B cell (primary cell): ENCODE data around the gene USP20. TPM values are rescaled to one million over a fixed set of nuclear protein-coding genes. Genes with fewer than 3 reads are reported as not detected.

ENCODE experiments used
- ATAC-seq: fragments of 200-7000 bp; cut with Tn5 transposase; one replicate; pipeline ENCODE4 v1.10.0; 2021; ENCODE audit warnings: low read depth, mild to moderate bottlenecking, moderate number of reproducible peaks, moderate library complexity
- CTCF ChIA-PET: fragments of 350-600 bp; sonication (Branson Sonifier 250); formaldehyde crosslinking; loops from one replicate; lab custom pipeline; 2021; ENCODE audit warnings: antibody characterized with exemption, inconsistent platforms; lab: Charles Lee
- POLR2A ChIA-PET: fragments of 350-600 bp; sonication (Branson Sonifier 250); formaldehyde crosslinking; loops from one replicate; lab custom pipeline; 2021; ENCODE audit warnings: antibody characterized with exemption; lab: Charles Lee
- DNase-seq: peaks from one replicate; pipeline ENCODE4 v3.0.0; 2013
- H2AFZ ChIP-seq: 2 replicates; pipeline ENCODE4 v1.6.1; 2012; ENCODE audit warnings: mild to moderate bottlenecking, low read depth, low read length; ENCODE audit not compliant: insufficient read depth, poor library complexity, severe bottlenecking
- H3K27ac ChIP-seq, 2 donors: 1 replicate in 1 of 2; 2 replicates in 1 of 2; pipeline ENCODE4 v1.5.1; 2012 to 2013; ENCODE audit warnings: low read length in 2 of 2, mild to moderate bottlenecking in 2 of 2, moderate library complexity in 1 of 2
- H3K27me3 ChIP-seq, 4 experiments: fragments of 200-600 bp in 1 of 4; sonication (generic) in 1 of 4; replicated peaks in 1 of 4; 1 replicate in 2 of 4; 2 replicates in 2 of 4; pipeline versions ENCODE4 v1.6.1 to v1.7.0; 2013 to 2016; ENCODE audit warnings: low read length in 3 of 4, mild to moderate bottlenecking in 2 of 4, mixed read lengths in 1 of 4, moderate library complexity in 1 of 4; ENCODE audit not compliant: insufficient read depth in 4 of 4, control insufficient read depth in 3 of 4; ENCODE audit errors: control extremely low read depth in 1 of 4
- H3K36me3 ChIP-seq, 2 experiments: replicated peaks in 1 of 2; 1 replicate in 1 of 2; 2 replicates in 1 of 2; pipeline versions ENCODE4 v1.6.1 to v1.7.1; 2013; ENCODE audit warnings: low read length in 1 of 2; ENCODE audit not compliant: insufficient read depth in 2 of 2, control insufficient read depth in 1 of 2; ENCODE audit errors: control extremely low read depth in 1 of 2, extremely low read depth in 1 of 2
- H3K4me1 ChIP-seq, 2 donors: fragments of 200-600 bp in 1 of 2; sonication (generic) in 1 of 2; 1 replicate in 1 of 2; 2 replicates in 1 of 2; pipeline versions ENCODE4 v1.5.1 to v1.6.1; 2013 to 2017; ENCODE audit warnings: low read length in 2 of 2; ENCODE audit not compliant: control insufficient read depth in 2 of 2, insufficient read depth in 2 of 2
- H3K4me2 ChIP-seq: replicated peaks from 2 replicates; pipeline ENCODE3; 2012; ENCODE audit warnings: mild to moderate bottlenecking, low read depth, low read length; ENCODE audit not compliant: poor library complexity, severe bottlenecking
- H3K4me3 ChIP-seq, 5 experiments: fragments of 200-600 bp in 1 of 5; sonication (generic) in 1 of 5; 1 replicate in 3 of 5; 2 replicates in 2 of 5; pipeline versions ENCODE4 v1.5.1 to v1.7.0; 2011 to 2016; ENCODE audit warnings: low read length in 4 of 5, mild to moderate bottlenecking in 4 of 5, low read depth in 2 of 5, control low read depth in 1 of 5, moderate library complexity in 1 of 5; ENCODE audit not compliant: insufficient read depth in 1 of 5; ENCODE audit errors: control extremely low read depth in 1 of 5, extremely low read depth in 1 of 5
- H3K79me2 ChIP-seq: fragments of 200-600 bp; sonication (generic); one replicate; pipeline ENCODE4 v1.6.0; 2016; ENCODE audit warnings: low read length; ENCODE audit not compliant: control insufficient read depth, insufficient read depth
- H3K9ac ChIP-seq: fragments of 200-600 bp; sonication (generic); 2 replicates; pipeline ENCODE4 v1.6.1; 2017; ENCODE audit warnings: mild to moderate bottlenecking, low read length, moderate library complexity
- H3K9me3 ChIP-seq, 3 donors: one replicate each; pipeline versions ENCODE4 v1.6.1 to v1.7.1; 2013; ENCODE audit warnings: low read length in 2 of 3; ENCODE audit not compliant: control insufficient read depth in 2 of 3, insufficient read depth in 1 of 3; ENCODE audit errors: control extremely low read depth in 1 of 3
- H4K20me1 ChIP-seq: 2 replicates; pipeline ENCODE4 v1.6.0; 2012; ENCODE audit warnings: mild to moderate bottlenecking, low read length; ENCODE audit not compliant: insufficient read depth, control insufficient read depth, poor library complexity, severe bottlenecking
- H3K27ac Mint-ChIP-seq: one replicate; pipeline ENCODE4 v1.8.0; 2021; ENCODE audit warnings: mixed read lengths
- H3K27me3 Mint-ChIP-seq: one replicate; pipeline ENCODE4 v1.8.0; 2021; ENCODE audit warnings: mixed read lengths
- H3K4me1 Mint-ChIP-seq: one replicate; pipeline ENCODE4 v1.8.0; 2021; ENCODE audit warnings: mixed read lengths
- H3K4me3 Mint-ChIP-seq: one replicate; pipeline ENCODE4 v1.8.0; 2021; ENCODE audit warnings: mixed read lengths
- H3K9me3 Mint-ChIP-seq: one replicate; pipeline ENCODE4 v1.8.0; 2022; ENCODE audit warnings: mixed read lengths; ENCODE audit not compliant: insufficient read depth
- EZH2 ChIP-seq: IDR thresholded peaks from 2 replicates; pipeline ENCODE4 v1.6.1; 2012; ENCODE audit warnings: borderline replicate concordance, low read depth, mild to moderate bottlenecking, moderate library complexity, low read length; ENCODE audit not compliant: insufficient read depth, poor library complexity, severe bottlenecking
- WGBS: methylation state at CpG from one replicate; pipeline ENCODE4 v1.1.5; 2013; ENCODE audit warnings: missing lambda C conversion rate; ENCODE audit not compliant: insufficient coverage; 5-methylcytosine and 5-hydroxymethylcytosine counted together
- intact Hi-C: fragments of 100-400 bp; cut with micrococcal nuclease; formaldehyde crosslinking; loops from one replicate; pipeline ENCODE4 v1.10.0; 2022
- polyA plus RNA-seq: library from polyadenylated mRNA; depleted of rRNA; stranded (reverse); fragments of >200 nt; gene quantifications from 2 replicates; pipeline ENCODE4 v1.2.3, GENCODE V29; 2012
- total RNA-seq, 2 donors: library from RNA; stranded (reverse); fragments of 120-200 nt in 1 of 2; gene quantifications; 1 replicate in 1 of 2; 2 replicates in 1 of 2; pipeline versions ENCODE4 v1.2.3 to v1.2.4, GENCODE V29; 2013 to 2022
- TF ChIP-seq, protein P1 (sequence below): fragments of 200-600 bp; IDR thresholded peaks from one replicate; pipeline ENCODE4 v1.8.0; 2022; ENCODE audit warnings: antibody characterized with exemption, mild to moderate bottlenecking

The USP20 gene
- total and polyA plus RNA-seq, 2 donors (not counting 1 experiment from before 2014, with no cell fraction given) = 49.5 to 72.6 TPM

- intact Hi-C loops = no loop called here
- no peaks in the 10 kb centered on the region for H3K4me1 ChIP-seq
- no peak overlapping the region for H3K4me2 ChIP-seq
- H4K20me1 ChIP-seq = no peaks in the 10 kb centered on the region
- no peak overlapping the region for H3K4me3 Mint-ChIP-seq
- H3K9me3 Mint-ChIP-seq = no peaks in the 10 kb centered on the region
- H3K79me2 ChIP-seq = no peaks in the 10 kb centered on the region
- no peak overlapping the region for H3K4me3 ChIP-seq
- 62% methylated on average over 10 of the region's 11 CpGs for WGBS
- peaks cover 6% of the 10 kb centered on the region for H3K4me1 Mint-ChIP-seq
- POLR2A ChIA-PET = interaction anchor here (0.6 kb wide), 1 partner anchor 217 kb away, joined by 3 read pairs; no protein-coding TSS in a partner anchor
- DNase-seq = no peak
- H3K36me3 ChIP-seq = peaks cover 8 to 61% of the 10 kb centered on the region in 2 experiments
- TF ChIP-seq EZH2 = no peak
- H3K9me3 ChIP-seq = no peaks in the 10 kb centered on the region
- ATAC-seq = no peak
- CTCF ChIA-PET = interaction anchor here (0.6 kb wide), 1 partner anchor 46 kb away, joined by 4 read pairs; no protein-coding TSS in a partner anchor
- H3K27me3 Mint-ChIP-seq = no peaks in the 10 kb centered on the region
- no peak overlapping the region for H3K27ac ChIP-seq
- no peaks in the 10 kb centered on the region for H3K27me3 ChIP-seq
- H2AFZ ChIP-seq = no peak overlapping the region
- no peak overlapping the region for H3K27ac Mint-ChIP-seq
- no peak overlapping the region for H3K9ac ChIP-seq
Observed at GRCh38 chr9:129860653-129861446, 25.6 kb downstream of the USP20 start.

DNA sequence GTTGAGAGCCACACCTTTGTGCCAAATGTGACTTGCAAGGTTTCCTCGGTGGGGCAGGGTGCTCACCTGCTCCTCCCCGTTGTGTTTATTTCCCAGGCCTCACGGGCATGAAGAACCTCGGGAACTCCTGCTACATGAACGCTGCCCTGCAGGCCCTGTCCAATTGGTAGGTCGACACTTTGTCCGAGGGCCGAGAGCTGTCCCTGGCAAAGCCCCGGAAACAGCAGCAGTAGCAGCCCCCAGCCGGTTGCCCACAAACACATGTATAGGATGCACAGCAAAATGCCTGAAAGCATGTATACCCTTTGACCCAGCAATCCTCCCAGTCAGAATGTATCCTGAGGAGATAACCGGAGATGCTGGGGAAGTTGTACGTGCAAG lies 26.2 kb downstream of the USP20 start:
- H3K27ac Mint-ChIP-seq = no peak overlapping the region
- intact Hi-C loops = no loop called here
- H3K36me3 ChIP-seq = peaks cover 8 to 56% of the 10 kb centered on the region in 2 experiments
- no peak overlapping the region for H3K4me3 ChIP-seq
- no peak for ATAC-seq
- CTCF ChIA-PET = interaction anchor here (0.5 kb wide), 1 partner anchor 15 kb away, joined by 3 read pairs; no protein-coding TSS in a partner anchor
- H3K9ac ChIP-seq = no peak overlapping the region
- H3K4me1 ChIP-seq = no peaks in the 10 kb centered on the region
- no peaks in the 10 kb centered on the region for H3K27me3 ChIP-seq
- TF ChIP-seq EZH2 = no peak
- TF ChIP-seq, protein P1, sequence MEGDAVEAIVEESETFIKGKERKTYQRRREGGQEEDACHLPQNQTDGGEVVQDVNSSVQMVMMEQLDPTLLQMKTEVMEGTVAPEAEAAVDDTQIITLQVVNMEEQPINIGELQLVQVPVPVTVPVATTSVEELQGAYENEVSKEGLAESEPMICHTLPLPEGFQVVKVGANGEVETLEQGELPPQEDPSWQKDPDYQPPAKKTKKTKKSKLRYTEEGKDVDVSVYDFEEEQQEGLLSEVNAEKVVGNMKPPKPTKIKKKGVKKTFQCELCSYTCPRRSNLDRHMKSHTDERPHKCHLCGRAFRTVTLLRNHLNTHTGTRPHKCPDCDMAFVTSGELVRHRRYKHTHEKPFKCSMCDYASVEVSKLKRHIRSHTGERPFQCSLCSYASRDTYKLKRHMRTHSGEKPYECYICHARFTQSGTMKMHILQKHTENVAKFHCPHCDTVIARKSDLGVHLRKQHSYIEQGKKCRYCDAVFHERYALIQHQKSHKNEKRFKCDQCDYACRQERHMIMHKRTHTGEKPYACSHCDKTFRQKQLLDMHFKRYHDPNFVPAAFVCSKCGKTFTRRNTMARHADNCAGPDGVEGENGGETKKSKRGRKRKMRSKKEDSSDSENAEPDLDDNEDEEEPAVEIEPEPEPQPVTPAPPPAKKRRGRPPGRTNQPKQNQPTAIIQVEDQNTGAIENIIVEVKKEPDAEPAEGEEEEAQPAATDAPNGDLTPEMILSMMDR = no peak
- no peaks in the 10 kb centered on the region for H3K79me2 ChIP-seq
- H2AFZ ChIP-seq = no peak overlapping the region
- no peaks in the 10 kb centered on the region for H3K9me3 Mint-ChIP-seq
- no peak overlapping the region for H3K27ac ChIP-seq
- DNase-seq = no peak
- POLR2A ChIA-PET = interaction anchor here (0.6 kb wide), 1 partner anchor 218 kb away, joined by 3 read pairs; no protein-coding TSS in a partner anchor
- no peak overlapping the region for H3K4me2 ChIP-seq
- H3K9me3 ChIP-seq = no peaks in the 10 kb centered on the region
- 89% methylated on average over 12 of the region's 12 CpGs for WGBS
- no peaks in the 10 kb centered on the region for H4K20me1 ChIP-seq
- H3K27me3 Mint-ChIP-seq = no peaks in the 10 kb centered on the region
- peaks cover 8% of the 10 kb centered on the region for H3K4me1 Mint-ChIP-seq
- no peak overlapping the region for H3K4me3 Mint-ChIP-seq
